GM23248 (cell line): ENCODE data around the gene CDAN1.

Experiments
- EZH2 ChIP-seq: fragments of 200-600 bp; sonication (generic); IDR thresholded peaks from 2 replicates; pipeline ENCODE4 v1.6.1; 2018; ENCODE audit warnings: antibody characterized with exemption, mild to moderate bottlenecking; ENCODE audit not compliant: insufficient read depth, poor library complexity, severe bottlenecking
- EZH2phosphoT487 ChIP-seq: fragments of 200-600 bp; sonication (generic); IDR thresholded peaks from 2 replicates; pipeline ENCODE4 v1.6.1; 2018; ENCODE audit warnings: antibody characterized with exemption, moderate library complexity, mild to moderate bottlenecking, low read depth; ENCODE audit not compliant: insufficient read depth

- no peak for TF ChIP-seq EZH2
- TF ChIP-seq EZH2phosphoT487 = no peak
These were observed 12.7 kb downstream of the CDAN1 start for GRCh38 chr15:42724276-42724675.
